Prostate gland (tissue), 2 donors: ENCODE results near the gene BIRC6. TPM values are rescaled to one million over a fixed set of nuclear protein-coding genes. Genes with fewer than 3 reads are reported as not detected.
A peak's percentile ranks its signal among the peaks of the same experiment; 100 is the strongest.
"Not testable (repeated sequence)": the region's sequence is repeated elsewhere in the genome, so short reads cannot be mapped to it uniquely, and the experiment has no call there.

Experiments used
- DNase-seq: peaks from one replicate; pipeline ENCODE4 v3.0.0-alpha.2; 2019; ENCODE audit warnings: low spot score
- H3K27ac ChIP-seq, 2 donors: fragments of 200-600 bp; sonication (generic); 2 replicates each; pipeline ENCODE4 v1.5.1; 2017 to 2019
- H3K27me3 ChIP-seq: fragments of 200-600 bp; sonication (generic); replicated peaks from 2 replicates; pipeline ENCODE4 v1.5.1; 2019; ENCODE audit not compliant: insufficient read depth
- H3K36me3 ChIP-seq, 2 donors: fragments of 200-600 bp; sonication (generic); 1 replicate in 1 of 2; 2 replicates in 1 of 2; pipeline versions ENCODE4 v1.5.1 to v1.8.1; 2017 to 2019
- H3K4me1 ChIP-seq: fragments of 200-600 bp; sonication (generic); replicated peaks from 2 replicates; pipeline ENCODE4 v1.5.1; 2019
- H3K4me3 ChIP-seq, 2 donors: fragments of 200-600 bp; sonication (generic); 2 replicates each; pipeline ENCODE4 v1.5.1; 2017 to 2019
- H3K9me3 ChIP-seq: fragments of 200-600 bp; sonication (generic); 2 replicates; pipeline ENCODE4 v1.5.1; 2017
- POLR2A ChIP-seq: fragments of 450-650 bp; IDR thresholded peaks from one replicate; pipeline ENCODE4 v1.6.1; 2016; ENCODE audit warnings: antibody characterized with exemption, mild to moderate bottlenecking
- POLR2AphosphoS5 ChIP-seq: sonication (generic); formaldehyde crosslinking; IDR thresholded peaks from one replicate; pipeline ENCODE4 v1.6.1; 2017; ENCODE audit warnings: antibody characterized with exemption
- WGBS: methylation state at CpG from one replicate; pipeline ENCODE4 v1.1.5; 2018; 5-methylcytosine and 5-hydroxymethylcytosine counted together
- intact Hi-C: fragments of 100-400 bp; cut with DNase I; formaldehyde crosslinking; loops from one replicate; pipeline ENCODE4 v1.14.2; 2022
- total RNA-seq, 2 donors: library from RNA; depleted of rRNA; stranded (reverse); fragments of >200 nt; gene quantifications; one replicate each; pipeline ENCODE4 v1.1.0, GENCODE V29; 2016
- TF ChIP-seq, protein P1 (sequence below), 4 experiments: fragments of 200-600 bp in 2 of 4; fragments of 450-650 bp in 2 of 4; sonication (generic) in 2 of 4; IDR thresholded peaks; 1 replicate in 3 of 4; 2 replicates in 1 of 4; pipeline ENCODE4 v1.5.1; 2016 to 2019; ENCODE audit warnings: antibody characterized with exemption in 4 of 4, mild to moderate bottlenecking in 2 of 4, moderate library complexity in 2 of 4

The BIRC6 gene, protein sequence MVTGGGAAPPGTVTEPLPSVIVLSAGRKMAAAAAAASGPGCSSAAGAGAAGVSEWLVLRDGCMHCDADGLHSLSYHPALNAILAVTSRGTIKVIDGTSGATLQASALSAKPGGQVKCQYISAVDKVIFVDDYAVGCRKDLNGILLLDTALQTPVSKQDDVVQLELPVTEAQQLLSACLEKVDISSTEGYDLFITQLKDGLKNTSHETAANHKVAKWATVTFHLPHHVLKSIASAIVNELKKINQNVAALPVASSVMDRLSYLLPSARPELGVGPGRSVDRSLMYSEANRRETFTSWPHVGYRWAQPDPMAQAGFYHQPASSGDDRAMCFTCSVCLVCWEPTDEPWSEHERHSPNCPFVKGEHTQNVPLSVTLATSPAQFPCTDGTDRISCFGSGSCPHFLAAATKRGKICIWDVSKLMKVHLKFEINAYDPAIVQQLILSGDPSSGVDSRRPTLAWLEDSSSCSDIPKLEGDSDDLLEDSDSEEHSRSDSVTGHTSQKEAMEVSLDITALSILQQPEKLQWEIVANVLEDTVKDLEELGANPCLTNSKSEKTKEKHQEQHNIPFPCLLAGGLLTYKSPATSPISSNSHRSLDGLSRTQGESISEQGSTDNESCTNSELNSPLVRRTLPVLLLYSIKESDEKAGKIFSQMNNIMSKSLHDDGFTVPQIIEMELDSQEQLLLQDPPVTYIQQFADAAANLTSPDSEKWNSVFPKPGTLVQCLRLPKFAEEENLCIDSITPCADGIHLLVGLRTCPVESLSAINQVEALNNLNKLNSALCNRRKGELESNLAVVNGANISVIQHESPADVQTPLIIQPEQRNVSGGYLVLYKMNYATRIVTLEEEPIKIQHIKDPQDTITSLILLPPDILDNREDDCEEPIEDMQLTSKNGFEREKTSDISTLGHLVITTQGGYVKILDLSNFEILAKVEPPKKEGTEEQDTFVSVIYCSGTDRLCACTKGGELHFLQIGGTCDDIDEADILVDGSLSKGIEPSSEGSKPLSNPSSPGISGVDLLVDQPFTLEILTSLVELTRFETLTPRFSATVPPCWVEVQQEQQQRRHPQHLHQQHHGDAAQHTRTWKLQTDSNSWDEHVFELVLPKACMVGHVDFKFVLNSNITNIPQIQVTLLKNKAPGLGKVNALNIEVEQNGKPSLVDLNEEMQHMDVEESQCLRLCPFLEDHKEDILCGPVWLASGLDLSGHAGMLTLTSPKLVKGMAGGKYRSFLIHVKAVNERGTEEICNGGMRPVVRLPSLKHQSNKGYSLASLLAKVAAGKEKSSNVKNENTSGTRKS (N-terminal part only)
- total RNA-seq = 100 to 1,000 TPM in 1 of 2 donors, 10 to 100 TPM in 1; 89.6 to 113 TPM

DNA sequence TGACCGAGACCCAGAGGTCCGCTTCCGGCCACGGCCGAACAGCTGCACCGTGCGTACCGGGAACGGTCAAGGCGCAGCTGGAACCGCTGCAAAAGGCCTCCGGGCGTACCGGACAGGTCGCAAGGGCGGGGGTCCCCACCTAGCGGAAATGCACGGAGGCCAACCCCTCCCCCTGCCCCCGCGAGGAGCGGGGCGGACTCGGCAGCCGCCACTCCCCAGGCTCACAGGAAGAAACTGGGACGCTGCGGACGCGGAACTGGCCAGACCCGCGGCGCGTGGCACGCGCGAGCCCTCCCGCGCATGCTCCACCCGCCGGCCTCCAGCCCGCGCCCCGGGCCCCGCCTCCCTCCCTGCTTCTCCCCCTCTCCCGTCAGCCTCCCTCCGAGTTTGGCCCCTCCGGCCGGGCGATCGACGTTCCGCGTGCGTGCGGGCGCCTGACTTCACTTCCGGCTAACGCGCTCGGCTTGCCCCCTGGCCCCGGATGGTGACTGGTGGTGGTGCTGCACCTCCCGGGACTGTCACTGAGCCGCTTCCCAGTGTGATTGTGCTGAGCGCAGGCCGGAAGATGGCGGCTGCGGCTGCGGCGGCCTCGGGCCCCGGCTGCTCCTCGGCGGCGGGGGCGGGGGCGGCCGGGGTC lies at the start of gene BIRC6:
Gene BIRC6 (plus strand): TSS at position 343 of the 637 bp plus-strand sequence. CDS start 139 bp downstream, at position 482.
- peak; percentile 96 for DNase-seq
- Histone ChIP-seq H3K27ac (peak within 1 kb of the TSS; percentile 93 to 96), H3K4me1 (peaks cover 14% of the 10 kb centered on the region), H3K9me3 (no peaks in the 10 kb centered on the region), H3K27me3 (no peaks in the 10 kb centered on the region), H3K4me3 (peak within 1 kb of the TSS; percentile 68 to 97), H3K36me3 (no peaks in the 10 kb centered on the region)
- WGBS = under 1% methylated on average over 40 of the region's 76 CpGs
- intact Hi-C loops = no loop called here
- peak; percentile 71 for TF ChIP-seq POLR2A
- peak; percentile 84 for TF ChIP-seq POLR2AphosphoS5
- TF ChIP-seq, protein P1, sequence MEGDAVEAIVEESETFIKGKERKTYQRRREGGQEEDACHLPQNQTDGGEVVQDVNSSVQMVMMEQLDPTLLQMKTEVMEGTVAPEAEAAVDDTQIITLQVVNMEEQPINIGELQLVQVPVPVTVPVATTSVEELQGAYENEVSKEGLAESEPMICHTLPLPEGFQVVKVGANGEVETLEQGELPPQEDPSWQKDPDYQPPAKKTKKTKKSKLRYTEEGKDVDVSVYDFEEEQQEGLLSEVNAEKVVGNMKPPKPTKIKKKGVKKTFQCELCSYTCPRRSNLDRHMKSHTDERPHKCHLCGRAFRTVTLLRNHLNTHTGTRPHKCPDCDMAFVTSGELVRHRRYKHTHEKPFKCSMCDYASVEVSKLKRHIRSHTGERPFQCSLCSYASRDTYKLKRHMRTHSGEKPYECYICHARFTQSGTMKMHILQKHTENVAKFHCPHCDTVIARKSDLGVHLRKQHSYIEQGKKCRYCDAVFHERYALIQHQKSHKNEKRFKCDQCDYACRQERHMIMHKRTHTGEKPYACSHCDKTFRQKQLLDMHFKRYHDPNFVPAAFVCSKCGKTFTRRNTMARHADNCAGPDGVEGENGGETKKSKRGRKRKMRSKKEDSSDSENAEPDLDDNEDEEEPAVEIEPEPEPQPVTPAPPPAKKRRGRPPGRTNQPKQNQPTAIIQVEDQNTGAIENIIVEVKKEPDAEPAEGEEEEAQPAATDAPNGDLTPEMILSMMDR (IDR thresholded peaks at IDR 0.05) = peak in 2 of 4 experiments; percentile 20 to 30

DNA sequence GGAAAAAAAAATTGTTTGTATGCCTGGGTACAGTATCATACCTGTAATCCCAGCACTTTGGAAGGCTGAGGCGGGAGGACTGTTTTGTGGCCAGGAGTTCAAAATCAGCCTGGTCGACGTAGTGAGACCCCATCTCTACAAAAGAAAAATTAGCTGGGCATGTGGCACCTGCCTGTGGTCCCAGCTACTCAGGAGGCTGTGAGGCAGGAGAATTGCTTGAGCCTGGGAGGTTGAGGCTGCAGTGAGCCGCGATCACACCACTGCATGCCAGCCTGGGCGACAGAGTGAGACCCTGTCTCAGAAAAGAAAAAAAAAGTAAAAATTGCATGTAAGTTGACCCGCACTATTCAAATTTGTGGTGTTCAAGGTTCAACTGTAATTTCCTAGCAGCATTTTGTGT lies 46.2 kb upstream of the BIRC6 start:
- no peaks in the 10 kb centered on the region for H3K9me3 ChIP-seq
- H3K36me3 ChIP-seq = no peaks in the 10 kb centered on the region
- no peak overlapping the region for H3K4me3 ChIP-seq
- H3K27ac ChIP-seq = no peak overlapping the region
- H3K27me3 ChIP-seq = no peaks in the 10 kb centered on the region
- TF ChIP-seq POLR2A (no peak), POLR2AphosphoS5 (no peak)
- TF ChIP-seq, protein P1 (IDR thresholded peaks at IDR 0.05) = no peak
- DNase-seq = no peak
- 87% methylated on average over 7 of the region's 7 CpGs for WGBS
- intact Hi-C loops = no loop called here
- H3K4me1 ChIP-seq = no peaks in the 10 kb centered on the region

DNA sequence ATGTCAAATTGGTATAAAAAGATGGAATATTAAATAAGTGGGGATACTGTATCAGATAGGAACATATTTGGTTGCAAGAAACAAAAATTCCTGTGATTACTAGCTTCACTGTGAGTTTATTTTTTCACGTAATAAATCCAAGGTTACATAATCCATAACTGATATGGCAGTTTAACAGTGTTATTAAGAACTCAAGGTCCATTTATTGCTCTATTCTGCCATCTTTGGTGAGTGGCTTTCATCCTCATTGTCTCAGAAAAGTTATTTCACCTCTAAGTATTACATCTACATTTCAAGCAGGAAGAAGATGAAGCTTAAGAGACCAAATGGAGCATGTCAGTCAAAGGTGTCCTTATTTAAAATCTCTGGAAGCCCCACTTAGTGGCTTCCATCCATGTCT lies 41.9 kb upstream of the BIRC6 start:
- no peaks in the 10 kb centered on the region for H3K9me3 ChIP-seq
- no peaks in the 10 kb centered on the region for H3K4me1 ChIP-seq
- TF ChIP-seq, protein P1 (IDR thresholded peaks at IDR 0.05) = no peak
- TF ChIP-seq POLR2AphosphoS5 (no peak), POLR2A (no peak)
- no peak for DNase-seq
- WGBS = 78% methylated on average over 1 of the region's 1 CpG
- H3K36me3 ChIP-seq = no peaks in the 10 kb centered on the region
- no peak overlapping the region for H3K4me3 ChIP-seq
- intact Hi-C loops = no loop called here
- H3K27ac ChIP-seq = no peak overlapping the region
- H3K27me3 ChIP-seq = no peaks in the 10 kb centered on the region

DNA sequence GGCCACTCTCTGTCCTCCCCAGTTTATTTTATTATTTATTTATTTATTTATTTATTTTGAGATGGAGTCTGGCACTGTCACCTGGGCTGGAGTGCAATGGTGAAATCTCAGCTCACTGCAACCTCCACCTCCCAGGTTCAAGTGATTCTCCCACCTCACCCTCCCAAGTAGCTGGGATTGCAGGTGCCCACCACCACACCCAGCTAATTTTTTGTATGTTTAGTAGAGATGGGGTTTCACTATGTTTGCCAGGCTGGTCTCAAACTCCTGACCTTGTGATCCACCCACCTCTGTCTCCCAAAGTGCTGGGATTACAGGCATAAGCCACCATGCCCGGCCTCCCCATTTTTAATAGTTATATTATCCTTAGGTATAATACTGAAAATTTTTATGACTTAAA lies 28.1 kb upstream of the BIRC6 start:
- H3K27me3 ChIP-seq, H3K36me3 ChIP-seq, H3K4me3 ChIP-seq, intact Hi-C loops, DNase-seq, H3K4me1 ChIP-seq, H3K9me3 ChIP-seq: not testable (repeated sequence)
- peak overlapping the region; percentile 26 to 56 for H3K27ac ChIP-seq
- 60% methylated on average over 1 of the region's 1 CpG for WGBS
